Endothelial cell of umbilical vein (primary cell): ENCODE results near the gene RRAS. TPM values are rescaled to one million over a fixed set of nuclear protein-coding genes. Genes with fewer than 3 reads are reported as not detected.

Experiments
- BruUV-seq: library from RNA; stranded (reverse); fragments of 400-500 nt; replicated peaks from 2 replicates; lab custom pipeline; 2021; lab: Mats Ljungman, UMichigan
- CTCF ChIA-PET: fragments of 300-600, 350-600 bp; sonication (Branson Sonifier 250); formaldehyde crosslinking; loops from one replicate; lab custom pipeline; 2021; ENCODE audit warnings: antibody characterized with exemption, inconsistent platforms; lab: Charles Lee
- POLR2A ChIA-PET: fragments of 300-600, 350-600 bp; sonication (Branson Sonifier 250); formaldehyde crosslinking; loops from one replicate; lab custom pipeline; 2021; ENCODE audit warnings: antibody characterized with exemption, inconsistent platforms; lab: Charles Lee
- DNase-seq: peaks from one replicate; pipeline ENCODE4 v3.0.0-alpha.2; 2011; ENCODE audit warnings: low read depth, low spot score
- FAIRE-seq: peaks from 2 replicates; lab custom pipeline; 2011; peaks lifted over from hg19 to GRCh38; lab: Jason Lieb, UNC
- H2AFZ ChIP-seq: 2 replicates; pipeline ENCODE4 v1.6.0; 2012; ENCODE audit warnings: low read depth, low read length, control low read depth, inconsistent platforms
- H3K27ac ChIP-seq: 2 replicates; pipeline ENCODE4 v1.5.1; 2011; ENCODE audit warnings: low read depth, mild to moderate bottlenecking, control low read depth, low read length, moderate library complexity; ENCODE audit not compliant: insufficient read depth
- H3K27me3 ChIP-seq, 2 experiments: 2 replicates each; pipeline versions ENCODE4 v1.6.0 to v1.6.1; 2011; ENCODE audit warnings: low read length in 2 of 2, mixed read lengths in 1 of 2; ENCODE audit not compliant: control insufficient read depth in 2 of 2, insufficient read depth in 2 of 2
- H3K36me3 ChIP-seq, 2 experiments: 2 replicates in 1 of 2; 3 replicates in 1 of 2; pipeline ENCODE4 v1.5.1; 2011; ENCODE audit warnings: low read length in 2 of 2, mild to moderate bottlenecking in 1 of 2, moderate library complexity in 1 of 2; ENCODE audit not compliant: control insufficient read depth in 2 of 2, insufficient read depth in 2 of 2; ENCODE audit errors: extremely low read depth in 1 of 2
- H3K4me1 ChIP-seq: 3 replicates; pipeline ENCODE4 v1.5.1; 2011; ENCODE audit warnings: mild to moderate bottlenecking, low read length; ENCODE audit not compliant: control insufficient read depth, insufficient read depth; ENCODE audit errors: extremely low read depth
- H3K4me2 ChIP-seq: 2 replicates; pipeline ENCODE4 v1.6.1; 2011; ENCODE audit warnings: low read length, control low read depth, mixed read lengths; ENCODE audit not compliant: insufficient read depth
- H3K4me3 ChIP-seq, 3 experiments: fragments of 200-600 bp in 1 of 3; sonication (generic), shearing (Covaris generic) in 1 of 3; replicated peaks in 1 of 3; 2 replicates each; pipeline ENCODE4 v1.5.1; 2011 to 2016; ENCODE audit warnings: control low read depth in 3 of 3, low read length in 3 of 3, mild to moderate bottlenecking in 2 of 3, inconsistent platforms in 1 of 3, low read depth in 1 of 3, moderate library complexity in 1 of 3; ENCODE audit not compliant: insufficient read depth in 1 of 3
- H3K79me2 ChIP-seq: 2 replicates; pipeline ENCODE4 v1.6.0; 2012; ENCODE audit warnings: low read length, inconsistent platforms; ENCODE audit not compliant: control insufficient read depth, insufficient read depth
- H3K9ac ChIP-seq: replicated peaks from 2 replicates; pipeline ENCODE3; 2011; ENCODE audit warnings: low read length, control low read depth; ENCODE audit not compliant: insufficient read depth; ENCODE audit errors: extremely low read depth
- H3K9me1 ChIP-seq: replicated peaks from 3 replicates; pipeline ENCODE4 v1.6.0; 2011; ENCODE audit warnings: mild to moderate bottlenecking, low read length; ENCODE audit not compliant: control insufficient read depth, insufficient read depth; ENCODE audit errors: extremely low read depth
- H3K9me3 ChIP-seq: replicated peaks from 2 replicates; pipeline ENCODE4 v1.5.1; 2012; ENCODE audit warnings: low read length, inconsistent platforms; ENCODE audit not compliant: control insufficient read depth, insufficient read depth
- H4K20me1 ChIP-seq: replicated peaks from 2 replicates; pipeline ENCODE3; 2011; ENCODE audit warnings: mild to moderate bottlenecking, low read length; ENCODE audit not compliant: control insufficient read depth, insufficient read depth; ENCODE audit errors: extremely low read depth
- CTCF ChIP-seq, 2 donors: IDR thresholded peaks; 1 replicate in 1 of 2; 2 replicates in 1 of 2; pipeline ENCODE4 v1.5.1; 2011; ENCODE audit warnings: low read length in 2 of 2, mild to moderate bottlenecking in 2 of 2, moderate library complexity in 2 of 2, control low read depth in 1 of 2, inconsistent platforms in 1 of 2, low read depth in 1 of 2; ENCODE audit not compliant: insufficient read depth in 1 of 2; ENCODE audit errors: extremely low read depth in 1 of 2
- FOS ChIP-seq: IDR thresholded peaks from 2 replicates; pipeline ENCODE4 v1.6.1; 2011; ENCODE audit warnings: mild to moderate bottlenecking, low read length, moderate library complexity, borderline replicate concordance; ENCODE audit not compliant: insufficient read depth
- JUN ChIP-seq: IDR thresholded peaks from 2 replicates; pipeline ENCODE4 v1.6.1; 2011; ENCODE audit warnings: borderline replicate concordance, low read depth; ENCODE audit not compliant: insufficient read length, insufficient read depth
- POLR2A ChIP-seq: IDR thresholded peaks from 2 replicates; pipeline ENCODE4 v1.6.1; 2012; ENCODE audit warnings: low read depth, mild to moderate bottlenecking, control low read depth, low read length
- POLR2AphosphoS5 ChIP-seq: IDR thresholded peaks from 2 replicates; pipeline ENCODE4 v1.6.1; 2012; ENCODE audit warnings: low read depth, mild to moderate bottlenecking, control low read depth, low read length, moderate library complexity; ENCODE audit not compliant: insufficient read depth
- dilution Hi-C: fragments of 300-500 bp; cut with MboI; formaldehyde crosslinking; loops from one replicate; pipeline ENCODE4 v1.15.0; 2019; ENCODE audit warnings: low sequenced_read_pairs; ENCODE audit not compliant: extremely low pct_ligation_motif_present
- intact Hi-C: fragments of 100-400 bp; cut with micrococcal nuclease; formaldehyde crosslinking; loops from one replicate; pipeline ENCODE4 v1.10.0; 2022
- polyA plus RNA-seq, 4 experiments: library from polyadenylated mRNA; depleted of rRNA in 3 of 4; stranded (reverse) in 3 of 4; unstranded in 1 of 4; fragments of >200 nt; gene quantifications; 2 replicates each; pipeline versions ENCODE4 v1.2.1 to v1.2.3, GENCODE V29; 2011 to 2012; ENCODE audit warnings: missing spikeins in 1 of 4
- total RNA-seq: library from RNA; stranded (reverse); gene quantifications from 2 replicates; pipeline ENCODE4 v1.2.3, GENCODE V29; 2021
- TF ChIP-seq, protein P1 (sequence below): IDR thresholded peaks from 2 replicates; pipeline ENCODE4 v1.6.1; 2011; ENCODE audit not compliant: insufficient read depth, insufficient read length

Gene RRAS
- total and polyA plus RNA-seq, 2 donors (not counting 3 experiments of a cell fraction or from before 2014, with no cell fraction given), result 89.5 to 250 TPM

DNA sequence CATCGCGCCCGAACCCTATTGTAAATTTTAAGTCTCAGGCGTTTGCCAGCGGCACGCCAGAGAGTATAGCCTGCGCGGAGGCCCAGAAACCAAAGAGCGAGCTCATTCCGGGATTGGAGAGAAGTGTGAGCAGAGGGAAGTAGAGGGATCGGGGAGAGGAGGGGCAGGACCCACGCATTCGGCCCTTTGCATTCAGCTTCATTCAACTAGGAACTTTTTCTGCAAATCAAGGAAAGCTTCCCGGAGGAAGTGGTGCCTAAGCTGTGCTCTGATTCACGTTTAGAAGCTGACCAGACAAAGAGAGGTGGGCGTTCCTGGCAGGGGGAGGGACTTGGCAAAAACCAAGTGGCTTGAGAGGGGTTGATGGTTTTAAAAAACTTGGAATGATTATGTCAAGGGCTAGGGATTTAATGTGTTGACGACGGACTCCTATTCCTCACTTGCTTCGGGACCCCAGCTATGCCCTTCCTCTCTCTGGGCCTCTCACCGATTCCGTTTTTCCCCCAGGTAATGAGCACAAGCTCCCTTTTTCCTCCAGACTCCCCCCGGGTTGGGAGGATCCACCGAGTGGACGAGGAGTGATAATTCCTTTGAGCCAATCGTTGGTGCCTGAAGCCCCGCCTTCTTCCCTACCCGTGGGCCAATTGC is 36.3 kb upstream of the RRAS start:
- H2AFZ ChIP-seq, result peak overlapping the region; percentile 83
- intact Hi-C loops, result loop anchor here (1.0 to 5.0 kb wide), 5 partner anchors 11 to 191 kb away; partner anchors contain the start of genes BCL2L12, IRF3, PNKP and RRAS
- H3K9me1 ChIP-seq, result no peaks in the 10 kb centered on the region
- peak overlapping the region; percentile 28 to 39 (median 30) for H3K4me3 ChIP-seq
- H3K79me2 ChIP-seq, result peaks cover 39% of the 10 kb centered on the region
- CTCF ChIA-PET, result interaction anchor here (0.7 to 3.2 kb wide), 13 partner anchors 9 to 203 kb away, joined by 3 to 15 read pairs (median 4); partner anchors contain the start of genes BCL2L12, FLT3LG, FUZ and IRF3
- DNase-seq, result no peak
- POLR2A ChIA-PET, result interaction anchor here (0.9 to 3.0 kb wide), 8 partner anchors 11 to 188 kb away, joined by 3 to 15 read pairs (median 4); partner anchors contain the start of genes AP2A1, BCL2L12, IRF3 and RRAS
- no peak for TF ChIP-seq CTCF (IDR thresholded peaks at IDR 0.05; ENCODE audit: extremely low read depth in 1 of 2, insufficient read depth in 1 of 2, low read depth in 1 of 2, low read length in 2 of 2)
- peak; percentile 72 for TF ChIP-seq POLR2A
- peak; percentile 61 for TF ChIP-seq FOS
- peak; percentile 20 for TF ChIP-seq JUN
- TF ChIP-seq, protein P1, sequence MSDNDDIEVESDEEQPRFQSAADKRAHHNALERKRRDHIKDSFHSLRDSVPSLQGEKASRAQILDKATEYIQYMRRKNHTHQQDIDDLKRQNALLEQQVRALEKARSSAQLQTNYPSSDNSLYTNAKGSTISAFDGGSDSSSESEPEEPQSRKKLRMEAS, result no peak
- peak; percentile 47 for TF ChIP-seq POLR2AphosphoS5
- peak overlapping the region; percentile 93 for H3K9ac ChIP-seq
- no peaks in the 10 kb centered on the region for H4K20me1 ChIP-seq
- no peaks in the 10 kb centered on the region for H3K9me3 ChIP-seq
- no peaks in the 10 kb centered on the region for H3K36me3 ChIP-seq
- peaks cover 25% of the 10 kb centered on the region for H3K4me1 ChIP-seq
- H3K27me3 ChIP-seq, result no peaks in the 10 kb centered on the region
- dilution Hi-C loops, result no loop called here
- H3K27ac ChIP-seq, result peak overlapping the region; percentile 95
- FAIRE-seq, result no peak
- BruUV-seq, result no TSS peak
- H3K4me2 ChIP-seq, result peak overlapping the region; percentile 60
